HEK293T (cell line): Measurements from ENCODE around the gene CACNA1C.

Experiments used
- CTCF ChIA-PET: fragments of 350-600 bp; formaldehyde crosslinking; extraction: SDS; loops from one replicate; lab custom pipeline; 2021; ENCODE audit warnings: antibody characterized with exemption, inconsistent platforms; lab: Yijun Ruan, JAX
- POLR2A ChIA-PET: fragments of 350-600 bp; formaldehyde crosslinking; extraction: SDS; loops from one replicate; lab custom pipeline; 2020; ENCODE audit warnings: antibody characterized with exemption, inconsistent platforms; lab: Yijun Ruan, JAX
- DNase-seq: peaks from one replicate; pipeline ENCODE4 v3.0.0; 2012; ENCODE audit warnings: mixed read lengths; ENCODE audit errors: extremely low spot score
- ARNT ChIP-seq: fragments of 450-650 bp; IDR thresholded peaks from 2 replicates; pipeline ENCODE4 v1.6.1; 2017; ENCODE audit warnings: mild to moderate bottlenecking
- BHLHE40 ChIP-seq: fragments of 450-650 bp; IDR thresholded peaks from 2 replicates; pipeline ENCODE4 v1.6.1; 2016; ENCODE audit warnings: mild to moderate bottlenecking, moderate library complexity, borderline replicate concordance
- CTBP1 ChIP-seq: fragments of 450-650 bp; IDR thresholded peaks from 2 replicates; pipeline ENCODE4 v1.6.1; 2016; ENCODE audit warnings: borderline replicate concordance
- ELF4 ChIP-seq: fragments of 450-650 bp; IDR thresholded peaks from 2 replicates; pipeline ENCODE4 v1.6.1; 2017; ENCODE audit warnings: antibody characterized with exemption
- FOXA1 ChIP-seq: fragments of 450-650 bp; IDR thresholded peaks from 2 replicates; pipeline ENCODE4 v1.6.1; 2016; ENCODE audit warnings: mild to moderate bottlenecking
- FOXK2 ChIP-seq: fragments of 450-650 bp; IDR thresholded peaks from 2 replicates; pipeline ENCODE4 v1.6.1; 2016; ENCODE audit warnings: mild to moderate bottlenecking
- FOXM1 ChIP-seq: fragments of 450-650 bp; IDR thresholded peaks from 2 replicates; pipeline ENCODE4 v1.6.1; 2017; ENCODE audit warnings: mild to moderate bottlenecking, borderline replicate concordance
- HDGF ChIP-seq: fragments of 450-650 bp; IDR thresholded peaks from 2 replicates; pipeline ENCODE4 v1.6.1; 2017; ENCODE audit warnings: antibody characterized with exemption, borderline replicate concordance
- L3MBTL2 ChIP-seq: fragments of 450-650 bp; conservative IDR thresholded peaks from 2 replicates; pipeline ENCODE4 v1.6.1; 2016; ENCODE audit warnings: mild to moderate bottlenecking
- LEF1 ChIP-seq: fragments of 450-650 bp; IDR thresholded peaks from 2 replicates; pipeline ENCODE4 v1.6.1; 2017; ENCODE audit warnings: mild to moderate bottlenecking, borderline replicate concordance
- NFRKB ChIP-seq: fragments of 450-650 bp; IDR thresholded peaks from 2 replicates; pipeline ENCODE4 v1.6.1; 2016; ENCODE audit warnings: mild to moderate bottlenecking, moderate library complexity
- SP1 ChIP-seq: fragments of 450-650 bp; IDR thresholded peaks from 2 replicates; pipeline ENCODE4 v1.6.1; 2017
- SUZ12 ChIP-seq: fragments of 450-650 bp; IDR thresholded peaks from 2 replicates; pipeline ENCODE4 v1.6.1; 2016; ENCODE audit warnings: mild to moderate bottlenecking
- TARDBP ChIP-seq: fragments of 450-650 bp; IDR thresholded peaks from 2 replicates; pipeline ENCODE4 v1.6.1; 2016
- ZNF384 ChIP-seq: fragments of 450-650 bp; IDR thresholded peaks from 2 replicates; pipeline ENCODE4 v1.6.1; 2016
- TF ChIP-seq, protein P1 (sequence below): fragments of 450-650 bp; IDR thresholded peaks from 2 replicates; pipeline ENCODE4 v1.6.1; 2016

The CACNA1C gene

DNA sequence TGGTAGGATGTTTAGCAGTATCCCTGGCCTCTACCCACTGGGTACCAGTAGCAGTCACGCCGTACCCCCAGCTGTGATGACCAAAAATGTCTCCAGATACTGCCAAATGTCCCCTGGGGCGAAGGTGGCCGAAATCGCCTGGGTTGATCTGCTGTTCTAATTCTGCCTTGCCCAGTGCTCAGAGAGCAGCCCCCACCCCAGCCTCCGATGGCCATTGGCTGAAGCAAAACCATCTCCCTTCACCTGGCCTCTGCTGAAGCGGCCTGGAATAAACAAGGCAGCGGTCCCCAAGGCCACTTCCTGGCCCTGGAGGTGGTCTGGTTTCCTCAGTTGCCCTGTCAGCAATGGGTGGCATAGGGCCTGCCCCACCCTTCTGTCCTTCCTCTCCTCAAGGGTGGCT is 298.4 kb downstream of the CACNA1C start:
- POLR2A ChIA-PET, result no interaction called here
- no peak for DNase-seq
- CTCF ChIA-PET, result no interaction called here
- TF ChIP-seq FOXM1 (no peak), SUZ12 (no peak)

DNA sequence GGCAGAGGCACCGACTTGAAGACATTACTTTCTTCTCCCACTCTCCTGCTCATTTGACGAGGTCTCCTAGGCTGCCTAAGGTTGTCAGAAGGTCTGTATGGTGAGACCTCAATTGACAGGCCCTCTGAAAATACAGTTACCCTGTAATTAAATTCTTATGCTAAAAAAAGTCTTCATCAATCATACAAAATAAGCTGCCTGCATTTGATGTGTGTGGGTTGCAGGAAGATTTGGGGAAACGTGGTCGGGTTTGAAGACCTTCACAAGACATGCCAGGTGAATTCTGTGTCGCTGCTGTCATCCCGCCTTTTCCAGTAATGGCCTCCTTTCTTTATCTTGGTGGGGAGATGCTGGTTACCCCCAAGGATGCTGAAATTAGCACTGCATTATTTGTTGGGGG is 299.4 kb downstream of the CACNA1C start:
- POLR2A ChIA-PET, result no interaction called here
- no peak for TF ChIP-seq TARDBP
- no peak for TF ChIP-seq FOXK2
- TF ChIP-seq SP1, result no peak
- no peak for TF ChIP-seq FOXM1
- CTCF ChIA-PET, result no interaction called here
- DNase-seq, result no peak

DNA sequence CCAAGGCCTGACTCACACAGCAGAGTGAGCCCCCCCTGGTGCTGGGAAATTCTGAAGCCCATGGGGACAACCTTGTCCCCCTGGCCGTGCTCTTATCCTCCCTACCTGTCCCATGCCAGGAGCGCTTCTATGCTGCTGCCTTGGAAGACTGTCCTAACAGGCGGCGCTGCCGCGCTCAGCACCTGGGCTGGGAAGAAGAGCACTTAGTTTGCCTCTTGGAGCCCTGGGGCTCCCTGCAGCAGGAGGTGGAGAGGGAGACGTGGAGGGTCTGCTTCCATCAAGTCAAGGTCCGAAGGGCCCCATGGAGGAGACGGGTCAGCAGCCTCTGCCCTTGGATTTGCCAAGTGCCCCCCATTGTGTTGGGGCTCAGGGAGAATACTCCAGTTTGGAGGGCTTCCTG is 300.5 kb downstream of the CACNA1C start:
- CTCF ChIA-PET, result no interaction called here
- DNase-seq, result no peak
- POLR2A ChIA-PET, result no interaction called here
- TF ChIP-seq NFRKB (no peak), FOXM1 (no peak), CTBP1 (no peak), SUZ12 (no peak), ZNF384 (no peak), LEF1 (no peak), SP1 (no peak), FOXK2 (no peak), ARNT (no peak), FOXA1 (no peak), BHLHE40 (no peak), ELF4 (no peak), HDGF (no peak), L3MBTL2 (no peak), TARDBP (no peak)
- TF ChIP-seq, protein P1, sequence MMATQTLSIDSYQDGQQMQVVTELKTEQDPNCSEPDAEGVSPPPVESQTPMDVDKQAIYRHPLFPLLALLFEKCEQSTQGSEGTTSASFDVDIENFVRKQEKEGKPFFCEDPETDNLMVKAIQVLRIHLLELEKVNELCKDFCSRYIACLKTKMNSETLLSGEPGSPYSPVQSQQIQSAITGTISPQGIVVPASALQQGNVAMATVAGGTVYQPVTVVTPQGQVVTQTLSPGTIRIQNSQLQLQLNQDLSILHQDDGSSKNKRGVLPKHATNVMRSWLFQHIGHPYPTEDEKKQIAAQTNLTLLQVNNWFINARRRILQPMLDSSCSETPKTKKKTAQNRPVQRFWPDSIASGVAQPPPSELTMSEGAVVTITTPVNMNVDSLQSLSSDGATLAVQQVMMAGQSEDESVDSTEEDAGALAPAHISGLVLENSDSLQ, result no peak

- CTCF ChIA-PET, result interaction anchor here (1.1 kb wide), 1 partner anchor 230 kb away, joined by 4 read pairs; no protein-coding TSS in a partner anchor
- POLR2A ChIA-PET, result no interaction called here
- DNase-seq, result no peak
- TF ChIP-seq SP1 (no peak), FOXM1 (no peak), CTBP1 (no peak), ARNT (no peak), L3MBTL2 (no peak), HDGF (no peak), LEF1 (no peak), TARDBP (no peak), SUZ12 (no peak), FOXA1 (no peak), BHLHE40 (no peak), ZNF384 (no peak), ELF4 (no peak), NFRKB (no peak)
- TF ChIP-seq, protein P1, result no peak
Observed at GRCh38 chr12:2353691-2354090, 300.9 kb downstream of the CACNA1C start.

GRCh38 chr12:2354151-2354991 is 301.6 kb downstream of the CACNA1C start:
- no peak for DNase-seq
- ChIA-PET CTCF (interaction anchor here (1.1 kb wide), 1 partner anchor 229 kb away, joined by 4 read pairs; no protein-coding TSS in a partner anchor), POLR2A (no interaction called here)
- TF ChIP-seq L3MBTL2, result no peak
- TF ChIP-seq FOXA1, result no peak

- DNase-seq, result no peak
- ChIA-PET CTCF (no interaction called here), POLR2A (interaction anchor here (1.1 kb wide), 1 partner anchor 17 kb away, joined by 3 read pairs; no protein-coding TSS in a partner anchor)
- TF ChIP-seq CTBP1 (no peak), ELF4 (no peak)
Observed at GRCh38 chr12:2355198-2355597, 302.4 kb downstream of the CACNA1C start.

DNA sequence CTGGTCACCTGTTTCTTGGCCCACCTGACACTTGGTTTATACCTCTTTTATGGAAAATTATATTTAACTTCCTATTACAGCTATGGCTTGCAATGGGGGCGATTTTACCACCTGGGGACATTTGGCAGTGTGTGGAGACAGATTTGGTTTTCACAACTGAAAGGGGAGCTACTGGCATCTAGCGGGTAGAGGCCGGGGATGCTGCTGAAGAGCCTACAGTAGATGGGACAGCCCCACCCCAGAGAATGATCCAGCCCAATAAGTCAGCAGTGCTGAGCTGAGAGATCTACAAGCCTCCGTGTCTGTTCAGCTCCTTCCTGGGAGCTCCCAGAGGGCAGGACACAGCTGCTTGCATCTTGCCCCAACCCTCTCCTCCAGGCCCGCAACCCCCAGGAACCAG is 302.8 kb downstream of the CACNA1C start:
- CTCF ChIA-PET, result no interaction called here
- TF ChIP-seq CTBP1 (no peak), LEF1 (no peak), L3MBTL2 (no peak), TARDBP (no peak), ARNT (no peak), HDGF (no peak), ELF4 (no peak), SUZ12 (no peak), SP1 (no peak), FOXA1 (no peak), FOXK2 (no peak), BHLHE40 (no peak), NFRKB (no peak), FOXM1 (no peak), ZNF384 (no peak)
- TF ChIP-seq, protein P1, result no peak
- DNase-seq, result no peak
- POLR2A ChIA-PET, result interaction anchor here (1.1 kb wide), 1 partner anchor 16 kb away, joined by 3 read pairs; no protein-coding TSS in a partner anchor
